NT2/D1 (cell line): ENCODE measurements around the gene VDAC1.

Experiments used
- SUZ12 ChIP-seq: IDR thresholded peaks from 2 replicates; pipeline ENCODE4 v1.6.1; 2011; ENCODE audit not compliant: insufficient read length, insufficient read depth; ENCODE audit errors: extremely low read depth
- YY1 ChIP-seq: IDR thresholded peaks from 2 replicates; pipeline ENCODE4 v1.6.1; 2011; ENCODE audit not compliant: insufficient read length, insufficient read depth
- ZNF274 ChIP-seq: IDR thresholded peaks from 2 replicates; pipeline ENCODE4 v1.6.1; 2011; ENCODE audit warnings: mild to moderate bottlenecking, low read depth, low read length

DNA sequence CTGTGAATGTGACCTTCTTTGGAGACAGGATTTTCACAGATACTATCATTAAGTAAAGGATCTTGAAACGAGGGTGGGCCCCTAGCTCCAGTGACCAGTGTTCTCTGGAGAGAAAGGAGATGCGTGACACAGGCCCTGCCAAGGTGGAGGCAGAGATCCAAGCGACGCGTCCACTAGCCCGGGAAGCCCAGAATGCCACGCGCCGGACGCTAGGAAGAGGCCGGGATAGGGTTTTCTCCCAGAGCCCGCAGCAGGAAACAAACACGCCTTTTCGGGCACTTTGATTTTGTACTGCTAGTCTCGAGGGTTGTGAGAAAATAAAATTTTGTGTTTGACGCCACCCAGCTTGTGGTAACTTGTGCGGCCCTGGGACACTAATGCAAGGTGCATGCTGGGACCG is 29.6 kb upstream of the VDAC1 start:
- no peak for TF ChIP-seq ZNF274
- TF ChIP-seq YY1, result no peak
- no peak for TF ChIP-seq SUZ12
